ENCODE data around the gene C1orf105. TPM values are rescaled to one million over a fixed set of nuclear protein-coding genes. Genes with fewer than 3 reads are reported as not detected.

Gene C1orf105
- 0.07 to 0.29 TPM (median 0.21 TPM) in 3 of 5 replicates, not detected in the others for total RNA-seq (2022; extraction: Qiagen RNA extraction; ENCODE audit: low read depth)

GRCh38 chr1:172420385-172420784 lies at the start of gene C1orf105:
C1orf105 (plus strand) TSS chr1:172420685; CDS start chr1:172420886, 201 bp downstream.

GRCh38 chr1:172443666-172444453 lies 23.4 kb downstream of the C1orf105 start, which contains the start of gene PIGC:
PIGC (minus strand) TSS chr1:172444069; CDS start chr1:172442622, 1,447 bp downstream.

Other genes starting within 250 kb of the C1orf105 start
- 32.3 to 40.0 TPM (median 35.8 TPM) in 5 replicates for gene PIGC, start 23.4 kb downstream of the C1orf105 start, total RNA-seq (2022; extraction: Qiagen RNA extraction; ENCODE audit: low read depth)
- gene SUCO, start 112.5 kb downstream of the C1orf105 start, total RNA-seq (2022; extraction: Qiagen RNA extraction; ENCODE audit: low read depth), result 10.0 to 12.3 TPM (median 10.3 TPM) in 5 replicates
- not detected in 5 replicates for gene FASLG, start 238.4 kb downstream of the C1orf105 start, total RNA-seq (2022; extraction: Qiagen RNA extraction; ENCODE audit: low read depth)